BLaER1 treated with 17β-estradiol and CSF1 and Interleukin-3, amounts not matched to agents 10 nM and 100 nM (cell line): ENCODE data around the gene PAPPA.

Experiments
- H3K27ac ChIP-seq, 11 experiments: shearing (Covaris generic); formaldehyde crosslinking; 2 replicates each; pipeline ENCODE4 v1.8.1; 2022
- H3K27me3 ChIP-seq, 11 experiments: shearing (Covaris generic); formaldehyde crosslinking; 2 replicates each; pipeline ENCODE4 v1.8.1; 2022
- H3K36me3 ChIP-seq, 11 experiments: shearing (Covaris generic); formaldehyde crosslinking; 2 replicates each; pipeline ENCODE4 v1.8.1; 2022
- H3K4me1 ChIP-seq, 10 experiments: shearing (Covaris generic); formaldehyde crosslinking; 2 replicates each; pipeline ENCODE4 v1.8.1; 2022
- H3K4me2 ChIP-seq, 11 experiments: shearing (Covaris generic); formaldehyde crosslinking; 2 replicates each; pipeline ENCODE4 v1.8.1; 2022
- H3K4me3 ChIP-seq, 10 experiments: shearing (Covaris generic); formaldehyde crosslinking; 2 replicates each; pipeline ENCODE4 v1.8.1; 2022
- H3K9ac ChIP-seq, 11 experiments: shearing (Covaris generic); formaldehyde crosslinking; 2 replicates each; pipeline ENCODE4 v1.8.1; 2022
- H3K9me3 ChIP-seq, 11 experiments: shearing (Covaris generic); formaldehyde crosslinking; replicated peaks in 1 of 11; 2 replicates each; pipeline ENCODE4 v1.8.1; 2022
- H4K20me1 ChIP-seq, 11 experiments: shearing (Covaris generic); formaldehyde crosslinking; 2 replicates each; pipeline ENCODE4 v1.8.1; 2022
- Cebpa-rat ChIP-seq, 11 experiments: shearing (Covaris generic); IDR thresholded peaks; 2 replicates each; pipeline ENCODE4 v1.8.1; 2022

The PAPPA gene

GRCh38 chr9:116323012-116323411, 169.4 kb downstream of the PAPPA start:
- H3K4me2 ChIP-seq = no peak overlapping the region
- no peaks in the 10 kb centered on the region for H3K9me3 ChIP-seq
- H3K27ac ChIP-seq = no peak overlapping the region
- peaks cover 0 to 10% (median 7%) of the 10 kb centered on the region in 10 experiments; a peak in 12 of 20 replicates for H3K4me1 ChIP-seq
- no peaks in the 10 kb centered on the region for H3K27me3 ChIP-seq
- H3K36me3 ChIP-seq = no peaks in the 10 kb centered on the region
- no peak overlapping the region for H3K9ac ChIP-seq
- no peak for TF ChIP-seq Cebpa-rat (IDR thresholded peaks at IDR 0.05)
- no peaks in the 10 kb centered on the region for H4K20me1 ChIP-seq
- no peak overlapping the region for H3K4me3 ChIP-seq

GRCh38 chr9:116323571-116323970, 170.0 kb downstream of the PAPPA start:
- no peaks in the 10 kb centered on the region for H4K20me1 ChIP-seq
- no peak overlapping the region for H3K4me2 ChIP-seq
- no peak overlapping the region for H3K9ac ChIP-seq
- H3K4me3 ChIP-seq = no peak overlapping the region
- H3K36me3 ChIP-seq = no peaks in the 10 kb centered on the region
- no peaks in the 10 kb centered on the region for H3K9me3 ChIP-seq
- H3K27me3 ChIP-seq = no peaks in the 10 kb centered on the region
- H3K4me1 ChIP-seq = peaks cover 0 to 10% (median 7%) of the 10 kb centered on the region in 10 experiments; a peak in 12 of 20 replicates
- no peak for TF ChIP-seq Cebpa-rat (IDR thresholded peaks at IDR 0.05)
- no peak overlapping the region for H3K27ac ChIP-seq

GRCh38 chr9:116325924-116326323, 172.3 kb downstream of the PAPPA start:
- H4K20me1 ChIP-seq = no peaks in the 10 kb centered on the region
- H3K4me1 ChIP-seq = no peaks in the 10 kb centered on the region
- H3K4me3 ChIP-seq = no peak overlapping the region
- H3K27me3 ChIP-seq = no peaks in the 10 kb centered on the region
- no peak overlapping the region for H3K27ac ChIP-seq
- H3K9ac ChIP-seq = no peak overlapping the region
- TF ChIP-seq Cebpa-rat (IDR thresholded peaks at IDR 0.05) = no peak
- no peaks in the 10 kb centered on the region for H3K36me3 ChIP-seq
- H3K4me2 ChIP-seq = no peak overlapping the region
- H3K9me3 ChIP-seq = no peaks in the 10 kb centered on the region

- H3K4me2 ChIP-seq = no peak overlapping the region
- no peaks in the 10 kb centered on the region for H3K4me1 ChIP-seq
- H3K27ac ChIP-seq = no peak overlapping the region
- H3K27me3 ChIP-seq = no peaks in the 10 kb centered on the region
- TF ChIP-seq Cebpa-rat (IDR thresholded peaks at IDR 0.05) = no peak
- no peaks in the 10 kb centered on the region for H4K20me1 ChIP-seq
- H3K36me3 ChIP-seq = no peaks in the 10 kb centered on the region
- H3K9me3 ChIP-seq = no peaks in the 10 kb centered on the region
- no peak overlapping the region for H3K4me3 ChIP-seq
- no peak overlapping the region for H3K9ac ChIP-seq
Observed at GRCh38 chr9:116327701-116328405, 174.3 kb downstream of the PAPPA start.

- Histone ChIP-seq H3K27me3 (no peaks in the 10 kb centered on the region), H3K9ac (no peak overlapping the region), H3K27ac (no peak overlapping the region), H3K4me2 (no peak overlapping the region), H3K4me3 (no peak overlapping the region), H3K4me1 (no peaks in the 10 kb centered on the region), H4K20me1 (no peaks in the 10 kb centered on the region), H3K36me3 (no peaks in the 10 kb centered on the region), H3K9me3 (no peaks in the 10 kb centered on the region)
- no peak for TF ChIP-seq Cebpa-rat (IDR thresholded peaks at IDR 0.05)
Observed at GRCh38 chr9:116329470-116329869, 175.9 kb downstream of the PAPPA start.

GRCh38 chr9:116331241-116331640, 177.7 kb downstream of the PAPPA start:
- Histone ChIP-seq H3K27me3 (no peaks in the 10 kb centered on the region), H3K36me3 (no peaks in the 10 kb centered on the region), H3K9ac (no peak overlapping the region), H3K27ac (no peak overlapping the region), H3K4me1 (no peaks in the 10 kb centered on the region), H4K20me1 (no peaks in the 10 kb centered on the region), H3K4me3 (no peak overlapping the region), H3K9me3 (no peaks in the 10 kb centered on the region), H3K4me2 (no peak overlapping the region)
- no peak for TF ChIP-seq Cebpa-rat (IDR thresholded peaks at IDR 0.05)

- H3K27me3 ChIP-seq = no peaks in the 10 kb centered on the region
- no peak overlapping the region for H3K9ac ChIP-seq
- no peak overlapping the region for H3K27ac ChIP-seq
- H3K4me3 ChIP-seq = no peak overlapping the region
- no peak overlapping the region for H3K4me2 ChIP-seq
- no peaks in the 10 kb centered on the region for H3K4me1 ChIP-seq
- H3K9me3 ChIP-seq = no peaks in the 10 kb centered on the region
- no peaks in the 10 kb centered on the region for H4K20me1 ChIP-seq
- no peaks in the 10 kb centered on the region for H3K36me3 ChIP-seq
- no peak for TF ChIP-seq Cebpa-rat (IDR thresholded peaks at IDR 0.05)
Observed at GRCh38 chr9:116332090-116332489, 178.5 kb downstream of the PAPPA start.

GRCh38 chr9:116333254-116333653, 179.7 kb downstream of the PAPPA start:
- H3K4me2 ChIP-seq = no peak overlapping the region
- no peak overlapping the region for H3K27ac ChIP-seq
- no peaks in the 10 kb centered on the region for H3K27me3 ChIP-seq
- no peak overlapping the region for H3K4me3 ChIP-seq
- H4K20me1 ChIP-seq = no peaks in the 10 kb centered on the region
- no peak overlapping the region for H3K9ac ChIP-seq
- no peaks in the 10 kb centered on the region for H3K36me3 ChIP-seq
- TF ChIP-seq Cebpa-rat (IDR thresholded peaks at IDR 0.05) = no peak
- H3K4me1 ChIP-seq = no peaks in the 10 kb centered on the region
- H3K9me3 ChIP-seq = no peaks in the 10 kb centered on the region

GRCh38 chr9:116334546-116335150, 181.1 kb downstream of the PAPPA start:
- Histone ChIP-seq H3K9ac (no peak overlapping the region), H3K4me1 (no peaks in the 10 kb centered on the region), H3K36me3 (no peaks in the 10 kb centered on the region), H3K4me2 (no peak overlapping the region), H3K9me3 (no peaks in the 10 kb centered on the region), H4K20me1 (no peaks in the 10 kb centered on the region), H3K4me3 (no peak overlapping the region), H3K27ac (no peak overlapping the region), H3K27me3 (no peaks in the 10 kb centered on the region)
- no peak for TF ChIP-seq Cebpa-rat (IDR thresholded peaks at IDR 0.05)

- Histone ChIP-seq H3K4me1 (no peaks in the 10 kb centered on the region), H3K4me2 (no peak overlapping the region), H3K36me3 (no peaks in the 10 kb centered on the region), H3K9me3 (no peaks in the 10 kb centered on the region), H4K20me1 (no peaks in the 10 kb centered on the region), H3K9ac (no peak overlapping the region), H3K4me3 (no peak overlapping the region), H3K27ac (no peak overlapping the region), H3K27me3 (no peaks in the 10 kb centered on the region)
- TF ChIP-seq Cebpa-rat (IDR thresholded peaks at IDR 0.05) = no peak
Observed at GRCh38 chr9:116335392-116335791, 181.8 kb downstream of the PAPPA start.
